HG02852 (cell line): ENCODE data around the gene PSMB3.
"Not testable (repeated sequence)": the region's sequence is repeated elsewhere in the genome, so short reads cannot be mapped to it uniquely, and the experiment has no call there.

Experiments
- ATAC-seq: cut with Tn5 transposase; IDR thresholded peaks from one replicate; pipeline ENCODE4 v1.9.1; 2021; ENCODE audit warnings: mild to moderate bottlenecking, moderate library complexity; ENCODE audit not compliant: unreplicated experiment

Gene PSMB3

DNA sequence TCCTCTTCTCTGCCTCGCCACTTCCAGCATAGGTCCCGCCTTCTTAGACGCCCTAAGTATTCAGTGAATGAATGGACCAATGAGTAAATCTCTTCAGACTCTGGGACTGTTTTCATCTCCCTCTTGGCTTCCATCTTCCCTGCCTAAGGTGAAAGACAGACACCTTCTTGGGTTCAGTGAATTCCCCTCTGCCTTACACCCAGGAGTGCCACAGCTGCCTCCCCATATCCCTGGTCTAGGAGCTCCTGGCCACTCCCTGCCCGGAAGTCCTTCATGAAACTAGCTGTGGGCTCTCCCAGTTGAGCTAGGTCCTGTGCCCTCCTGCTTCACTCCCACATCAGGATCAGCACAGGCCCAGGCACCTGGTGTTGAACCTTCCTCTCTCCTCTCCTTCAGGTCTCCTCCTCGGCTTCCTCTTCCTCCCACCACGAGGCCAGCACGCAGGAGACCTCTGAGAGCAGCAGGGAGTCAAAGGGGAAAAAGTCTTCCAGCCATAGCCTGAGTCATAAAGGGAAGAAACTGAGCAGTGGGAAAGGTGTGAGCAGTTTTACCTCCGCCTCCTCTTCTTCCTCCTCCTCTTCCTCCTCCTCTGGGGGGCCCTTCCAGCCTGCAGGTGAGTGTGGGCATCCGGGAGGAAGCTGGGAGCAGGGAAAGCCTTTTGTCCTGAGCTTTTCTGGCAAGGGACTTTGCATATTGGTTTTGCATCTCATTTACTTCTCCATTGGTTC lies 37.2 kb upstream of the PSMB3 start:
- ATAC-seq: no peak

GRCh38 chr17:38716368-38717005 lies 36.1 kb upstream of the PSMB3 start:
- no peak for ATAC-seq

DNA sequence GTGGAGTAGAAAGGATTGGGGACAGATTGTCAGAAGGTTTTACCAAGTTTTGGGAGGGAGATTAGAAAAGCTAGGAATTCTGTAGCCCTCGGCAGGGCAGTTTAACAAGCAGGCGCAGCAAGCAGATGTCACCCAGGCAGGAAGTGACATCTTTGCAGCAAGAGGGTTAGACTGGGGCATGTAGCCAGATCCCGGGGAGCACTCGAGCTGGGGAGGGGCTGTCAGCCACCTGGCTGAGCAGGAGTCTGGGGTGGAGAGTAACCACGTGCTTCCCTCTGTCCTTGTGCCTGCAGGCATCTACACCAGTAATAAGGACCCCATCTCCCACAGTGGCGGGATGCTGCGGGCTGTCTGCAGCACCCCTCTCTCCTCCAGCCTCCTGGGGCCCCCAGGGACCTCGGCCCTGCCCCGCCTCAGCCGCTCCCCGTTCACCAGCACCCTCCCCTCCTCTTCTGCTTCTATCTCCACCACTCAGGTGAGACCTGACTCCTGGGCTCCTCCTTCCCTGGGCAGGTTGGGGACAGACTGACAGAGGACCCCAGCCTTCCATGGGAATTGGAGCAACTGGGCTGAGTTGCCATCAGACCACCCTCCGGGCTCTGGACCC lies 35.3 kb upstream of the PSMB3 start:
- ATAC-seq: no peak

DNA sequence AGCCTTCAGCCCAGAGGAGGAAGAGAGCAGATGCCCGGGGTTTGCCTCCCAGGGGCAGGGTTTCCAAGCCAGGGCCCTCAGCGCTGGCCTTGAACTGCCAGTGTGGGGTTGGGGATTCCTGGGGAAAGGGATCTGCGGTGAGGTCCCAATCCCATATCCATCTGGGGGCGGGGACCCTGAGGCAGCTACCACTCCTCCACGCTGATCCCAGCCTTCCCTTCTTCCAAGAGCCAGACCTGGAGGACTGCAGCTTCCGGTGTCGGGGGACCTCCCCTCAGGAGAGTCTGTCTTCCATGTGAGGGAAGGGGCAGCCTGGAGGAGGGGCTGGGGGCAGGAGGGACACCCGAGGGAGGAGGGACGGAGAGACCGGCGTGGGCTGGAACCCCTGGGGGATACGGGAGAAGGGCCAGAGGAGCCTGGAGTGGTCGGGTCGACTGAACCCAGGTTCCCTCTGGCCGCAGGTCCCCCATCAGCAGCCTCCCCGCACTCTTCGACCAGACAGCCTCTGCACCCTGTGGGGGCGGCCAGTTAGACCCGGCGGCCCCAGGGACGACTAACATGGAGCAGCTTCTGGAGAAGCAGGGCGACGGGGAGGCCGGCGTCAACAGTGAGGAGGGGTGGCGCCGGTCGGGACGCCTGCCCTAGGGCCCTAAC lies 33.1 kb upstream of the PSMB3 start:
- ATAC-seq: no peak

- ATAC-seq: no peak
Observed at GRCh38 chr17:38719943-38720641, 32.4 kb upstream of the PSMB3 start.

DNA sequence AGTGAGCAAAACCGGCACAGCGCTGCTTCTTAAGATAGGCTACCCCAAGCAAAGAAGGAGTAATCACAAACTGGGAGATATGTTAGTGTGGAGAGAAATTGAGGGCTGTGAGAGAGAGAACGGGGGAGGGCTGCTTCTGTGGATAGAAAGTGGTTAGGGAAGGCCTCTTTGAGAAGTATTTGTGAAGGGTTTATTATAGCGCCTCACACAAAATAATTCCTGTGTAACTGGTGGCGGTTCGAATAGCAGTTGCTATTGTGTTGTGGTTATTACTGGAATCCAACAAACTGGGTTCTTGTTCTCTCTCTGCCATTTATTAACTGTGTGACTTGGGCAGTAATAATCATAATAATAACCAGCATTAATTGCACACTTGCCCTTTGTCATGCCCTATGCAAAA lies 31.6 kb upstream of the PSMB3 start:
- ATAC-seq: no peak

DNA sequence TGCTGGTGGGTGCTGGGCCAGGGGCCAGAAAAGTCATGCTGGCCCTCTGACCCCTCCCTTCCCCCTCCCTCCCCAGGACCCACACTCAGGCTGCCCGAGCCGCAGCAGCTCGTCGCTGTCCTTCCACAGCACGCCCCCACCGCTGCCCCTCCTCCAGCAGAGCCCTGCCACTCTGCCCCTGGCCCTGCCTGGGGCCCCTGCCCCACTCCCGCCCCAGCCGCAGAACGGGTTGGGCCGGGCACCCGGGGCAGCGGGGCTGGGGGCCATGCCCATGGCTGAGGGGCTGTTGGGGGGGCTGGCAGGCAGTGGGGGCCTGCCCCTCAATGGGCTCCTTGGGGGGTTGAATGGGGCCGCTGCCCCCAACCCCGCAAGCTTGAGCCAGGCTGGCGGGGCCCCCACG lies 30.7 kb upstream of the PSMB3 start:
- ATAC-seq: no peak

GRCh38 chr17:38724337-38724988 lies 28.1 kb upstream of the PSMB3 start:
- ATAC-seq: no peak

GRCh38 chr17:38725066-38725465 lies 27.5 kb upstream of the PSMB3 start:
- no peak for ATAC-seq

DNA sequence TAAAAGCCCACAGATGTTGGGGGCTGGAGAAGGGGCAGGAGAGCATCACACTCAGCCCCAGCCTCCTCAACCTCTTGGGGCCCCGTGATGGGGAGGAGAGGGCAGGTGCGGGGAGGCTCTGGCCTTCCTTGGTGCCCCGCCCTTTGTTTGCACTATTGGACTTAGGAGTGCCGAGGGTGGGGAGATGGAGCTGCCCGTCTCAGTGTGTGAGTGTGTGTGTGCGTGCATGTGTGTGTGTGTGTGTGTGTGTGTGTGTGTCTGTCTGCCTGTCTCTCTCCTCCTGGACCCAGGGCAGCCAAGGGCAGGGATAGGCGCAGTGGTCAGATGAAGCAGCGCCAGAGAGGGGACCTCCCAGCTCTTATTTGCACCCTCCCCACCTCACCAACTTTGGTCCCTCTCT lies 26.4 kb upstream of the PSMB3 start:
- not testable (repeated sequence) for ATAC-seq

GRCh38 chr17:38727736-38728135 lies 24.8 kb upstream of the PSMB3 start:
- ATAC-seq: no peak

DNA sequence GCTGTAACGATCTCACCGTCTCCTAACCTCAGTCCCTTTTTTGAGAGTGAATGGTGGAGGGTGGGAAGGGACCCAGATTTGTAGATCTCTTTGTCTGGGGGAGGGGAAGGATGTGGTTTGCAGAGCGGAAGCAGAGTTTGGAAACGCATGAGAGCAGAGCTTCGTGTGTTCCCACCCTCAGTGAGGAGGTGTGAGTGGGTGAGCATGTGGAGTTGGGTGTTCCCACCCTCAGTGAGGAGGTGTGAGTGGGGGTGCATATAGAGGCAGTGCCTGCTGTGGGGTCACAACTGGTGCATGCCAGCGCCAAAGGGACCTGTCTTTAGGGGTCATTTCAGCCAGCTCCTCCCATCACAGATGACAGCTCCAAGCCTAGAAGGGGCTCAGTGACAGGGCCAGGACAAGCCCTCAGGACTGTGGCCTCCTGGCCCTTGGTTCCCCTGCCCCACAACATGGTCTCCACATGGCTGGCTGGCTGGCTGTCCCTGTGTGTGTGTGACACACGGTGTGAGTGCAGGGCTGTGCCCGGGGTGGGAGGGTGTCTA lies 24.2 kb upstream of the PSMB3 start:
- ATAC-seq: no peak

DNA sequence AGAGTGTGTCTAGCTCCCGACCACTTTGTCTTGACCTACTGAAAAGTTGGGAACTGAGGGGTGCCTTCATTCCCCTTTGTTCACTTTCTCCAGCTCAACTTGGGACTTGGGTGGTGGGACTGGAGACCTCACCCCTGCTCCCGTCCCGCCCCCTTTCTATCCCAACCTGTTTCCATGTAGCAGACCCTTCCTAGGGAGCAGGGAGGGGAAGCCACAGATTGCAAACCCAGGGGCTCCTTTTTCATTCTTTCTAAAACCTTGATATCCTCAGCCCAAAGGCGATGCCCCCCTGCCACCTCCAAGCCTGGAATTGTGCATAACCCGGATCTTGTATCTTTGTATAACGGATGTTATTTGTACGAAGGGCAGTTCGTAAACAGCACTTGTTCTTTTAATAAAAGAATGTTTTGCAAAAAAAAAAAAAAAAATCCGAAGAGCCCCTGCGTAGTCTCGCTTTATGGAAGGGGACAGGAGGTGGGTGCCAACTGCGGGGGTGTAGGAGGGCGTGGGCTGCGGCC lies 23.1 kb upstream of the PSMB3 start:
- ATAC-seq: no peak

DNA sequence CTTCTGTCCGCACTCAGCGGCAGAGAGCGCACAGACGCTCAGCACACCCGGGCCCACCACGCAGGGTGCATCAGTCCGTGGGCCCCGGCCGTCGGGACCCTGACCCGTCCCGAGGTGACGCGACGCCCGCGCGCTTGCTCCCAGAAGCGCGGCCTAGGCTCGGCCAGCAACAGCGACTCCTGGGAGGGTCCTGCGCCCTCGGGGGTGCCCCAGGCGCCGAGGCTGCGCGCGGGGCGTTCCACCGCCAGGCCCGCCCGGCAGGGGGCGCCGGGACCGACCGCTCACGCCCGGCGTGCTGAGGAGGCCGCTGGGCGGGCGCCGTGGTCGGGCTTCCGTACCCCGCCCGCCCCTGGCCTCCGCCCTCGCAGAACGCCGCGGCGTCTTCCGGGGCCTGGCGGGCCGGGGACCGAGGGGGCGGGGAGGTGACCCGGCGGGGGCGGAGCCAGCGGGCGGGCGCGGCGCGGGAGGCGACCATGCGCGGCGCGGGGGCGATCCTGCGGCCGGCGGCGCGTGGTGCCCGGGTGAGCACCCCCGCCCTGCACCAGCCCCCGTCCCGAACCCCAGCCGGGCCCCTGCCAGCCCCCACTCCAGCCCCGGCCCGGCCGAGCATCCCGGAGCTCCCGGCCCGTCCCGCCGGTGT lies 22.5 kb upstream of the PSMB3 start, which contains the start of gene CISD3:
Gene CISD3, plus strand, starts transcription at position 456 of the 640 bp plus-strand sequence. Its CDS starts 18 bp downstream, at position 474.
- ATAC-seq: peak; percentile 80

GRCh38 chr17:38730526-38731379 lies 21.8 kb upstream of the PSMB3 start:
- ATAC-seq: no peak

DNA sequence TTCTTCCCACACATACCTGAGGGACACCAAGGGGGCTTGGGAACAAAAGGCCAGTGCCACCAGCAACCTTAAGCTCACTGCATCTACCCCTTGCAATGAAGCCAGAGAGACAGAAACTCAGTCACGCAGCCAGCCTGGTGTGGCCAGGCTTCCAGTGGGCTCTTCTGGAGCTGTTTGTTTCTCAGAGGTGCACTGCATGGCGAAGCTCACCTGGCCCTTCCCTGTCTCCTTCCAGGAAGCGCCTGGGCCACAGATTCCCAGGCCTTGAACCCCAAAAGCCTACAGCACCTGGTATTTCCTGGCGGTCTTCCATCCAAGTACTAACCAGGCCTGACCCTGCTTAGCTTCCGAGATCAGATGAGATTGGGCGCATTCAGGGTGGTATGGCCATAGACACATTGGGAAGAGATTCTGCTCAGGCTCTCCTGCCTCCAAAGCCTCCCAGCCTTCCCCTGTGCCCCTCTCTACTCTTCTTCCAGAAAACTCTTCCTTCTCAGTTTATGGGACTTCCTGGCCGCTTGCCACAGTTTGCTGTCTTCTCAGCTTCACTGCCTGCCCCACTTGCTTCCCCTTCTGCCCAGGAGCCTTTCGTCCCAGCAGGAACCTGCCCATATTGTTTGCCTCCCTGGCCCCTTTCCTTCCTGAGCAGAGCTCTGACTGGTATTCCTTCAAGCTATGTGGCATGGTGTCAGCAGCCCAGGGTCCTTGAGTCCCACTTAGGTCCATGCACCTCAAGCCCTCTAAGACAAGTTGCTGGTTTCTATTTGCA lies 20.8 kb upstream of the PSMB3 start:
- no peak for ATAC-seq

GRCh38 chr17:38732376-38733281 lies 19.9 kb upstream of the PSMB3 start:
- ATAC-seq: no peak
